HEK293 (cell line): Measurements from ENCODE around the gene SLC19A1.

Source experiments
- ATF2 ChIP-seq: fragments of 450-650 bp; formaldehyde crosslinking; IDR thresholded peaks from 2 replicates; pipeline ENCODE4 v1.5.1; 2016; ENCODE audit warnings: missing biosample characterization, missing genetic modification characterization, low read depth
- CTCF ChIP-seq: fragments of 450-650 bp; formaldehyde crosslinking; IDR thresholded peaks from 2 replicates; pipeline ENCODE4 v1.5.1; 2016; ENCODE audit warnings: missing biosample characterization, missing genetic modification characterization
- HOXA7 ChIP-seq: sonication (generic); formaldehyde crosslinking; IDR thresholded peaks from 2 replicates; pipeline ENCODE4 v1.8.1; 2022; ENCODE audit warnings: missing genetic modification reagents, borderline replicate concordance
- SETDB1 ChIP-seq: IDR thresholded peaks from one replicate; pipeline ENCODE4 v1.6.1; 2017; ENCODE audit warnings: mild to moderate bottlenecking, low read length, moderate library complexity, mixed read lengths; ENCODE audit not compliant: insufficient read length
- ZNF16 ChIP-seq: fragments of 450-650 bp; formaldehyde crosslinking; IDR thresholded peaks from 2 replicates; pipeline ENCODE4 v1.5.1; 2016; ENCODE audit warnings: low read depth, missing biosample characterization, missing genetic modification characterization

GRCh38 chr21:45578176-45578801 is 36.0 kb upstream of the SLC19A1 start:
- TF ChIP-seq CTCF (tag by site-specific recombination) (no peak), ATF2 (tag by site-specific recombination) (no peak), SETDB1 (no peak), HOXA7 (no peak), ZNF16 (no peak)
